Smooth muscle cell (in vitro differentiated cells): ENCODE results near the gene TPGS1. TPM values are rescaled to one million over a fixed set of nuclear protein-coding genes. Genes with fewer than 3 reads are reported as not detected.

Source experiments
- DNase-seq: peaks from one replicate; lab custom pipeline; 2025; ENCODE audit not compliant: unreplicated experiment; lab: John Stamatoyannopoulos, UW
- H2AFZ ChIP-seq: fragments of 200-600 bp; sonication (generic); 2 replicates; pipeline ENCODE4 v1.6.0; 2016; ENCODE audit warnings: antibody characterized with exemption, low read depth, mild to moderate bottlenecking
- H3F3A ChIP-seq: fragments of 200-600 bp; sonication (generic); 2 replicates; pipeline ENCODE4 v1.6.0; 2017; ENCODE audit warnings: antibody characterized with exemption, low read depth
- H3K27ac ChIP-seq: fragments of 200-600 bp; sonication (generic); 2 replicates; pipeline ENCODE4 v1.5.1; 2016; ENCODE audit warnings: low read depth, mild to moderate bottlenecking
- H3K27me3 ChIP-seq: fragments of 200-600 bp; sonication (generic); 2 replicates; pipeline ENCODE4 v1.6.1; 2016; ENCODE audit warnings: low read depth, mild to moderate bottlenecking
- H3K36me3 ChIP-seq: fragments of 200-600 bp; sonication (generic); 2 replicates; pipeline ENCODE4 v1.5.1; 2016; ENCODE audit warnings: low read depth
- H3K4me1 ChIP-seq: fragments of 200-600 bp; sonication (generic); 2 replicates; pipeline ENCODE4 v1.5.1; 2016; ENCODE audit warnings: low read depth
- H3K4me2 ChIP-seq: fragments of 200-600 bp; sonication (generic); 2 replicates; pipeline ENCODE4 v1.6.0; 2016; ENCODE audit warnings: mild to moderate bottlenecking
- H3K4me3 ChIP-seq: fragments of 200-600 bp; sonication (generic); 2 replicates; pipeline ENCODE4 v1.5.1; 2016; ENCODE audit warnings: mild to moderate bottlenecking
- H3K79me2 ChIP-seq: fragments of 200-600 bp; sonication (generic); 2 replicates; pipeline ENCODE4 v1.6.0; 2016; ENCODE audit warnings: low read depth, mild to moderate bottlenecking
- H3K9ac ChIP-seq: fragments of 200-600 bp; sonication (generic); 2 replicates; pipeline ENCODE4 v1.6.0; 2016; ENCODE audit warnings: low read depth
- H3K9me3 ChIP-seq: fragments of 200-600 bp; sonication (generic); replicated peaks from 2 replicates; pipeline ENCODE4 v1.5.1; 2016; ENCODE audit warnings: low read depth
- H4K20me1 ChIP-seq: fragments of 200-600 bp; sonication (generic); 2 replicates; pipeline ENCODE4 v1.6.0; 2016; ENCODE audit warnings: low read depth
- CTCF ChIP-seq: fragments of 200-600 bp; sonication (generic); IDR thresholded peaks from 2 replicates; pipeline ENCODE4 v1.5.1; 2017; ENCODE audit warnings: borderline replicate concordance, mild to moderate bottlenecking, antibody characterized with exemption; ENCODE audit not compliant: insufficient read depth, poor library complexity, severe bottlenecking
- WGBS: methylation state at CpG from one replicate; pipeline ENCODE4 v1.1.7; 2016; ENCODE audit warnings: low lambda C conversion rate; 5-methylcytosine and 5-hydroxymethylcytosine counted together
- polyA plus RNA-seq: library from polyadenylated mRNA; unstranded; fragments of >200 nt; fragmentation: Nextera tagmentation; extraction: Ambion mirVana; gene quantifications from 2 replicates; pipeline ENCODE4 v1.2.1, GENCODE V29; 2016
- total RNA-seq: library from RNA; depleted of rRNA; stranded (reverse); fragments of >200 nt; gene quantifications from 2 replicates; pipeline ENCODE4 v1.2.3, GENCODE V29; 2014

Gene TPGS1
- total and polyA plus RNA-seq, 2 experiments from 2014 or later = 20.5 to 51.3 TPM

GRCh38 chr19:497491-497868 is 9.8 kb upstream of the TPGS1 start:
- Histone ChIP-seq H3K9ac (no peak overlapping the region), H3K4me3 (no peak overlapping the region), H3F3A (no peaks in the 10 kb centered on the region), H3K4me1 (no peaks in the 10 kb centered on the region), H3K27ac (no peak overlapping the region), H4K20me1 (no peaks in the 10 kb centered on the region), H3K9me3 (no peaks in the 10 kb centered on the region), H3K79me2 (no peaks in the 10 kb centered on the region), H3K27me3 (peaks cover 32% of the 10 kb centered on the region), H3K36me3 (no peaks in the 10 kb centered on the region), H2AFZ (no peak overlapping the region), H3K4me2 (peak overlapping the region; percentile 44)
- WGBS = 0% methylated on average over 9 of the region's 36 CpGs
- TF ChIP-seq CTCF = no peak
- no peak for DNase-seq

GRCh38 chr19:497869-498510 is 9.3 kb upstream of the TPGS1 start:
- Histone ChIP-seq H3F3A (no peaks in the 10 kb centered on the region), H3K27ac (no peak overlapping the region), H3K4me1 (no peaks in the 10 kb centered on the region), H3K27me3 (peaks cover 32% of the 10 kb centered on the region), H2AFZ (no peak overlapping the region), H3K4me3 (no peak overlapping the region), H3K9ac (no peak overlapping the region), H3K9me3 (no peaks in the 10 kb centered on the region), H3K36me3 (no peaks in the 10 kb centered on the region), H3K79me2 (no peaks in the 10 kb centered on the region), H3K4me2 (peak overlapping the region; percentile 44), H4K20me1 (no peaks in the 10 kb centered on the region)
- WGBS = 17% methylated on average over 47 of the region's 50 CpGs
- TF ChIP-seq CTCF = no peak
- no peak for DNase-seq

- H3K27me3 ChIP-seq = peaks cover 32% of the 10 kb centered on the region
- H3K79me2 ChIP-seq = no peaks in the 10 kb centered on the region
- no peaks in the 10 kb centered on the region for H3K9me3 ChIP-seq
- no peak overlapping the region for H3K4me2 ChIP-seq
- H4K20me1 ChIP-seq = no peaks in the 10 kb centered on the region
- H3K36me3 ChIP-seq = no peaks in the 10 kb centered on the region
- no peak overlapping the region for H2AFZ ChIP-seq
- WGBS = 51% methylated on average over 15 of the region's 26 CpGs
- H3F3A ChIP-seq = no peaks in the 10 kb centered on the region
- no peak for TF ChIP-seq CTCF
- H3K4me3 ChIP-seq = no peak overlapping the region
- H3K9ac ChIP-seq = no peak overlapping the region
- H3K4me1 ChIP-seq = no peaks in the 10 kb centered on the region
- no peak for DNase-seq
- no peak overlapping the region for H3K27ac ChIP-seq
These were observed 8.8 kb upstream of the TPGS1 start for GRCh38 chr19:498511-498891.

GRCh38 chr19:498977-499623 is 8.2 kb upstream of the TPGS1 start:
- Histone ChIP-seq H3K79me2 (no peaks in the 10 kb centered on the region), H3K27me3 (peaks cover 32% of the 10 kb centered on the region), H4K20me1 (no peaks in the 10 kb centered on the region), H3K27ac (no peak overlapping the region), H3K36me3 (no peaks in the 10 kb centered on the region), H3F3A (no peaks in the 10 kb centered on the region), H3K9ac (no peak overlapping the region), H3K9me3 (no peaks in the 10 kb centered on the region), H3K4me1 (no peaks in the 10 kb centered on the region), H2AFZ (no peak overlapping the region), H3K4me2 (no peak overlapping the region), H3K4me3 (no peak overlapping the region)
- WGBS = 90% methylated on average over 27 of the region's 31 CpGs
- no peak for DNase-seq
- no peak for TF ChIP-seq CTCF
